HG03064 (cell line): ENCODE data around the gene MROH2A.
"Not testable (repeated sequence)": the region's sequence is repeated elsewhere in the genome, so short reads cannot be mapped to it uniquely, and the experiment has no call there.

Experiments
- ATAC-seq: cut with Tn5 transposase; IDR thresholded peaks from one replicate; pipeline ENCODE4 v1.9.1; 2021; ENCODE audit warnings: low read depth; ENCODE audit not compliant: unreplicated experiment

MROH2A gene, protein sequence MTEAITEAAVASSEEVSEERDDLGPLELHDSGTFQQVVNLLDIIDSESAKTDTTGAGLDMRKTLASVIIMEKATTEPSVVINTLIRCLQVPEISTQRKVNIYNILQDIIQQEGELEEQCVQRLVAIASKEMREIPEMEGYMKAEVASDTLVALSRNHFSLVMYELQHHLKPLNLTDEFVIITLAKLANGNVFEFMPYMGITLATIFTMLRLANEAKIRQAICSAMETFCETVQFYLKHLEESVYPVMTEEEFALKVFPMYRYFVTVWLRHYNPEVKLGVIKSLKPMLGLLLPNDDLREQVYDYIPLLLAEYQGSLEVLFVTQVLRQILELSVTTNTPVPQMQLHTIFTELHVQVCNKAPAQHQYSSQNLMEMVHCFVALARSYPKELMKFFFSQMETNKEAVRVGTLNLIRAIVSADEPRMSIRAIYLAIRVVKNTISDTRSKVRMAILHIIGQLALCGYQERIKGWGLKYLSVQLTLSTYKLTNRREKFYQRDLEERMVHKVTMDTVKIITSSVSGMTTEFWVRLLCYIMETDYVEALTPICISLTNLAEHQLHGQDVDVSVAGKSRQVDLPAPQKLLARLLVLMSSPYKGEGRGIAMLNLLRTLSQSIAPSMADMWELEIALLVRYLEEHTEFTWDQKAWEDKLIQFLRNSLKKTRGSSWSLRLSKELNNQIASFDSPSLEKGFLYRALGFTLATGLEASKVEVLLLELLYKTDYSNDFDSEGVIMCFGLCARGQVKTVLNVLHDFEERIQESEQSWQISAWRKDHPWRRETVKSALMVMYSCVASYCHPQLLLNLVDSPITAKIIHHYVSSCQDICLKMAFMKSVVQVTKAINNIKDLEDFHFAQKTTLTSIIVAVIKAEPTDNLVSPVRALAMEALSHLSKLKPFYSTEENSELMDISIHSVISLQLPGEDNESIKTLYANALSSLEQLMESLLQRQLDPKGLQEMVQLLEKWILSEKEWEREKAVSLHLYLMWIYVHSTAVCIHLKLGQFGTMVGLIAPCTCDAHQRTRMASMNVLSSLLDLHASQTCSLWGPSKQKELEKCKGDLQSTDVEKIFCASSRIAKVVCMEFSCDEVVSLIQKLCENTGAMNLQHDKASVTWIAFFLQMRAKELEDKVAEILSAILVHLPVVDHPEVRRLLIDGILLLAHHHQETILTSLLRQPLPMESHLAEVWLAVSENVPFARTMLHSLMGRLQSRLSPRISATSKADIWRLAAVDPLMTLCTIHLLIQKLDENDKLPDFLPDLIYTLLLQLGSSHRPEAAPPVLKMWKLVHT (N-terminal part only)

DNA sequence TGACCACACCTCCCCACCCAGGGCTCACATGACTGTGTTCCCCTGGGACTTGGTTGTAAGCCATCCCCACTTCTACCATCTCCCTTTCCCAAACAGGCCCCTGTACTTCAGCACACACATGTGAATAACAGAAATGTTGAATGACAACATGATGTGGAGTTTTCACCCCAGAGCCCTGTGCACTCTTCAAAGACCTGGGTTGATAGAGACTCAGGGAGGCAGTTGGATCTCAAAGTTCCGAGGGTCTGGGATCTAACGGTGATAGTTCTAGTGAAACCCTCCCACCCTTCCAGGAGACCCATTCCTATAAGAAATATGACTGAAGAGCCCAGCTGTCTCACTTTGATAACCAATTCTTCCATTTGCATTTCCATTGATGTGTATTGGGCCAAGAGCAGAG, at the start of gene MROH2A:
Gene MROH2A, plus strand, starts transcription at position 301 of the 400 bp plus-strand sequence. CDS start 1,029 bp downstream, outside the sequence.
- no peak for ATAC-seq

DNA sequence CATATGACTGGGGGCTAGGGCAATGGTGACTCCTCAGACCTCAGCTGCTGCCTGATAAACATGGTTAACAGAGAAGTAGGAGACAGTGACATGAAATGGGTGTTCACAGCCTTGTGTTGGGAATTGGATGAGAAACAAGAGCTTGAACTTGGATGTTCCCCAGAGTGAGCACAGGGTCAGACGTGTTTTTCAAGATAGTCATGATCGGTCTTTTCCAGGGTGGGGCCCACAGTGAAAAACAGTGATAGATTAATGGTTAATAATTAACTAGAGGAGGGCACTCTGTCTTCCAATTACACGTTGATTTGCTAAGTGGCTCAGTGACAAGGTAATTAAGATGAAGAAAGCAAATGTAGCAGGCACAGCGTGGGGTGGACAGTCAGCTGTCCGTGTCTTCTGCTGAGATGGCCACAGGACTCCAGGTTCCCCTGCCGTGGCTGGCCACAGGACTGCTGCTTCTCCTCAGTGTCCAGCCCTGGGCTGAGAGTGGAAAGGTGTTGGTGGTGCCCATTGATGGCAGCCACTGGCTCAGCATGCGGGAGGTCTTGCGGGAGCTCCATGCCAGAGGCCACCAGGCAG, 49.3 kb upstream of the MROH2A start, which contains the start of gene UGT1A3:
Gene UGT1A3, plus strand, starts transcription at position 320 of the 579 bp plus-strand sequence. Its CDS starts 85 bp downstream, at position 405.
- no peak for ATAC-seq

DNA sequence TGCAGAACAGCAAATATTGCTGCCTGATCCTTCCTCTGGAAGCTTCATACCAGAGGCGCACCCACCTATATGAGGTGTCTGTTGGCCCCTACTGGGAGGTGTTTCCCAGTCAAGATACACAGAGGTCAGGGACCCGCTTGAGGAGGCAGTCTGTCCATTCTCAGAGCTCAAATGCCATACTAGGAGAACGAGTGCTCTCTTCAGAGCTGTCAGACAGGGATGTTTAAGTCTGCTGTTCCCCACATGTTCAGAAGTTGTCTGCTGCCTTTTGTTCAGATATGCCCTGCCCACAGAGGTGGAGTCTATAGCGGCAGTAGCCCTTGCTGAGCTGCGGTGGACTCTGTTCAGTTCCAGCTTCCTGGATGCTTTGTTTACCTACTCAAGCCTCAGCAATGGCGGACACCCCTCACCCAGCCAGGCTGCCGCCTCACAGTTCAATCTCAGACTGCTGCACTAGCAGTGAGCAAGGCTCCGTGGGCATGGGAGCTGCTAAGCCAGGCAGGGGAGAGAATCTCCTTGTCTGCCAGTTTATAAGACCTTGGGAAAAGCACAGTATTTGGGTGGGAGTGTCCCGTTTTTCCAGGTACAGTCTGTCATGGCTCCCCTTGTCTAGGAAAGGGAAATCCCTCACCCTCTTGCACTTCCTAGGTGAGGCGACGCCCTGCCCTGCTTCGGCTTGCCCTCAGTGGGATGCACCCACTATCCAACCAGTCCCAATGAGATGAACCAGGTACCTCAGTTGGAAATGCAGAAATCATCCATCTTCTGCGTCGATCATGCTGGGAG, 41.1 kb upstream of the MROH2A start:
- not testable (repeated sequence) for ATAC-seq

DNA sequence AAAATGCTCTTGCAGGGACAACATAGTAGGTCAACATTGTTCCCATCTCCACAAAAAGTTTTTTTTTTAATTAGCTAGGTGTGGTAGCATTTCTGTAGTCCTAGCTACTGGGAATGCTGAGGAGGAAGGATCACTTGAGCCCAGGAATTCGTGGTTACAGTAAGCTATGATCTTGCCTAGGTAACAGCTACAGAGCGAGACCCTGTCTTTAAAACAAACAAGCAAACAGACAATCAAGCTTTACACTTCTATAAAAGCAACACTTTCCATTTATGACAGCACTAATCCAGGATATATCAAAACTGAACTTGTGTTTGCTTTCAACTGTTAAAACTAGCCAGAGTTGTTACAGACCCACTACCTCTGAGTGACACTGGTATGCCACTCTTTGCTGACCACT, 37.3 kb upstream of the MROH2A start:
- ATAC-seq: no peak

DNA sequence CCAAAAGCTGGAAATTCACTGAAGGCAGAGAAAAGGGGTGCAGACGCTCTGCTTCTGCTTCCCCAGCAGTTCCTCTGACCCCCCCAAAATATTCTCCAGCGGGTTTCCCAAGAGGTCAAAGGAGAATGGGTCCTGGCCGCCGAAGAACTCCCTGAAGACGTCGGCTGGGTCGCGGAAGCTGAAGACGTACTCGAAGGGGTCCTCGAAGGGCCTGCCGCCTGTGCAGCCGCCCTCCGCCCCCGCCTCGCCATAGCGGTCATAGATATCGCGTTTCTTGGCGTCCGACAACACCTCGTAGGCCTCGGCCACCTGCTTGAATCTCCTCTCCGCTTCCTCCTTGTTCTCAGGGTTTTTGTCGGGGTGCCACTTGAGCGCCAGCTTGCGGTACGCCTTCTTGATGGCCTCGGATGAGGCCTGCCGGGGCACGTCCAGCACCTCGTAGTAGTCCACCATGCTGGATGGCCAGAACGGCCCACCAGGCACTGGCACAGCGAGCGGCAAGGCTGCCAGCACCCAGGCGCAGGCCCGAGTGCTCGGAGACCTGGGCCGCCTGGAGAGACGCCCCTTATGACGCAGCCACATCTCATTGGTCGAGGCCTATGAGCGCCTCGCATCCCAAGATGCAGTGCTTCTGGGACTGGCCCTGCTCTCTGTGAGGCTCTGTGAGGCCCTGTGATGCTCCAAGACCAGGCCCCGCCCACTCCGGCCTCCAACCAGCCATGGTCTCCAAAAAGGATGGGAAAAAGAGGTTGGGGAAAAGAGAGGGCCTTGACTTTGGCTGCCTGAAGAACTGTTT, 34.5 kb upstream of the MROH2A start:
- no peak for ATAC-seq

DNA sequence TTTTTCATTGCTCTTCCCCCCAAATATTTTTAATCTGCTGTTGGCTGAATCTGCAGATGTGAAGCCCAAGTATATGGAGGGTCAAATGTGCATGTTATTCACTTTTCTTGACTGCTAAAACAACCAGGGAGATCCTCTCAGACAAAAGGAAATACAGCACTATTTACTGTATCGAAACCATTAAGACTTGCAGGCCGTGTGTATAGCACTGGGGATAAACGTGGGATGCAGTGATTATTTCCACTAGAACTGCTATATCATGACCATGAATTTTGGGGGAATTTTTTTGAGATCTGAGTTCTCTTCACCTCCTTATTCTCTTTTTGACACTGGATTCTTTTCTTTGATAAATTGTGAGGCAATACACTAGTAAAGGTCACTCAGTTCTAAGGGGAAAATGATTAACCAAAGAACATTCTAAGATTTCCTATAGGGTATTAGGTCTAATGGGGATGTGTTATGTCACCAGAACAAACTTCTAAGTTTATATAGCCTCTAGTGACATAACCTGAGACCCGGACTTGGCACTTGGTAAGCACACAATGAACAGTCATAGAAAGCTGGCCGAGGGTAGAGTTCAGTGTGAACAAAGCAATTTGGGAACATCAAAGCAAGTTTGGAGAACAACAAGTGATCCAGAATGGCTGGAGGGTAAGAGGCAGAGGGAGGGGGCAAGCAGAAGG, 32.9 kb upstream of the MROH2A start:
- ATAC-seq: no peak

DNA sequence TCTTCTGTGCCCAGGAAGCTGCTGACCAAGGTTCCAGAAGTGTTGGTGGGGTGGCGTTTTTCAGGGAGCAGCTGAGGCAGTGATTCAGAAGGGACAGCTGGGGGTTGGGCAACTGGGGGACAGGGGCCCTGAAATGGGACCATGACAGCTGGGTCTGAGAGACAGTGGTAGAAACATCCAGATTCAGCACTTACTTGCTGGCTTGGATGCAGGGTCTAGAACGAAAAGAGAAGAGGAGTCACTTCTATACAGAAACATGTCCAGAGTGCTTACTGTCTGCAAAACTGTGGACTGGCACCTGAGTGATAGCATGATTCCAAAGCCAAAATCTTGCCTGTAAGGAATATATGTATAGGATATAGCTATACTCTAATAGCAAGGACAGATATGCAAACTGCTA, 32.3 kb upstream of the MROH2A start:
- not testable (repeated sequence) for ATAC-seq

DNA sequence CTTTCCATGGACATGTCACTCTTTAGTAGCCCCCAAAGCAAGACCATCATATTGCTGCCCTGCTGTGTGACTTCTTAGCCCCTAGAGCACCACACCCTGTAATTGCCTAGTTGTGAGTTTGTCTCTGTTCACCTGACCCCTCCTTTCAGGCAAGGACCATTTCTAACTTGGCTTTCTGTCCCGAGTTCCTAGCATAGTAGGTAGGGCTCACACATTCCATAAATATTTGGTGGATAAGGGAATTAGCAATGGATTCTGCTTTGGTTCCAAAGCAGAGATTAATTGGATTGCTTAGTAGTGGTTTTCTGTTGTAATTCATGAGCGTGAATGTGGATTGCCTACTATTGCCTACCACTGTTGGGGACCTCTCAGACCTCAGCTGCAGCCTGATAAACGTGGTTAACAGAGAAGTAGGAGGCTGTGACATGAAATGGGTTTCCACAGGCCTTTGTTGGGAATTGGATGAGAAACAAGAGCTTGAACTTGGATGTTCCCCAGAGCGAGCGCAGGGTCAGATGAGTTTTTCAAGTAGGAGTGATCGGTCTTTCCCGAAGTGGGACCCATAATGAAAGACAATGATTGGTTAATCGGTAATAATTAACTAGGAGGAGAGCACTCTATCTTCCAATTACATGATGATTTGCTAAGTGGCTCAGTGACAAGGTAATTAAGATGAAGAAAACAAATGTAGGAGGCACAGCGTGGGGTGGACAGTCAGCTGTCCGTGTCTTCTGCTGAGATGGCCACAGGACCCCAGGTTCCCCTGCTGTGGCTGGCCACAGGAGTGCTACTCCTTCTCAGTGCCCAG, 31.5 kb upstream of the MROH2A start:
- ATAC-seq: no peak

DNA sequence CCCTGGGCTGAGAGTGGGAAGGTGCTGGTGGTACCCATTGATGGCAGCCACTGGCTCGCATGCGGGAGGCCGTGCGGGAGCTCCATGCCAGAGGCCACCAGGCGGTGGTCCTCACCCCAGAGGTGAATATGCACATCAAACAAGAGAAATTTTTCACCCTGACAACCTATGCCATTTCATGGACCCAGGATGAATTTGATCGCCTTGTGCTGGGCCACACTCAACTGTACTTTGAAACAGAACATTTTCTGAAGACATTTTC, 30.9 kb upstream of the MROH2A start:
- ATAC-seq: no peak

DNA sequence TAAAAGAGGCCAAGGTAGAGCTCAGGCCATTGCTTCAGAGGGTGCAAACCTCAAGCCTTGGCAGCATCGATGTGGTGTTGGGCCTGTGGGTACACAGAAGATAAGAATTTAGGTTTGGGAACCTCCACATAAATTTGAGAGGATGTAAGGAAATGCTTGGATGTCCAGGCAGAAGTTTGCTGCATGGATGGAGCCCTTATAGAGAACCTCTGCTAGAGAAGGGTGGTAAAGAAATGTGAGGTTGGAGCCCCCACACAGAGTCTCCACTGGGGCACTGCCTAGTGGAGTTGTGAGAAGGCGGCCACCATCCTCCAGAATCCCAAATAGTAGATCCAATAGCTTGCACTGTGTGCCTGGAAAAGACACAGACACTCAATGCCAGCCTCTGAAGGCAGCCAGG, 27.4 kb upstream of the MROH2A start:
- not testable (repeated sequence) for ATAC-seq

DNA sequence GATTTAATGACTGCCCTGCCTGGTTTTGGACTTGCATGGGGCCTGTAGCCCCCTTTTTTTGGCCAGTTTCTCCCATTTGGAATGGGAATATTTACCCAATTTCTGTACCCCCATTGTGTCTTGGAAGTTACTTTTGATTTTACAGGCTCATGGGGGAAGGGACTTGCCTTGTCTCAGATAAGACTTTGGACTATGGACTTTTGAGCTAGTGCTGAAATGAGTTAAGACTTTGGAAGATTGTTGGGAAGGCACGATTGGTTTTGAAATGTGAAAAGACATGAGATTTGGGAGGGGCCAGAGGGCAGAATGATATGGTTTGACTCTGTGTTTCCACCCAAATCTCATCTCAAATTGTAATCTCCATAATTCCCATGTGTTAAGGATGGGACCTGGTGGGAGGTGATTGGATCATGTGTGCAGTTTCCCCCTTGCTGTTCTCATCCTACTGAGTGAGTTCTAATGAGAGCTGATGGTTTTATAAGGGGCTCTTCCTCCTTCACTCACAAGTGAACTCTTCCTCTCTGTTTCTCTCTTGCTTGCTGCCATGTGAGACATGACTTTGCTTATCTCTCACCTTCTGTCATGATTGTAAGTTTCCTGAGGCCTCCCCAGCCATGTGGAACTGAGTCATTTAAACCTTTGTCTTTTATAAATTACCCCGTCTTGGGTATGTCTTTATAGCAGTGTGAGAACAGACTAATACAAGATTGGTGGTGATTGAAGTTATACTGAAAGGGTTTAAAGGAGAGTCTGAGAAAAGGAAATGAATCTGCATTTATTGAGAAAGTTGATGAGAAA, 26.7 kb upstream of the MROH2A start:
- ATAC-seq: not testable (repeated sequence)

DNA sequence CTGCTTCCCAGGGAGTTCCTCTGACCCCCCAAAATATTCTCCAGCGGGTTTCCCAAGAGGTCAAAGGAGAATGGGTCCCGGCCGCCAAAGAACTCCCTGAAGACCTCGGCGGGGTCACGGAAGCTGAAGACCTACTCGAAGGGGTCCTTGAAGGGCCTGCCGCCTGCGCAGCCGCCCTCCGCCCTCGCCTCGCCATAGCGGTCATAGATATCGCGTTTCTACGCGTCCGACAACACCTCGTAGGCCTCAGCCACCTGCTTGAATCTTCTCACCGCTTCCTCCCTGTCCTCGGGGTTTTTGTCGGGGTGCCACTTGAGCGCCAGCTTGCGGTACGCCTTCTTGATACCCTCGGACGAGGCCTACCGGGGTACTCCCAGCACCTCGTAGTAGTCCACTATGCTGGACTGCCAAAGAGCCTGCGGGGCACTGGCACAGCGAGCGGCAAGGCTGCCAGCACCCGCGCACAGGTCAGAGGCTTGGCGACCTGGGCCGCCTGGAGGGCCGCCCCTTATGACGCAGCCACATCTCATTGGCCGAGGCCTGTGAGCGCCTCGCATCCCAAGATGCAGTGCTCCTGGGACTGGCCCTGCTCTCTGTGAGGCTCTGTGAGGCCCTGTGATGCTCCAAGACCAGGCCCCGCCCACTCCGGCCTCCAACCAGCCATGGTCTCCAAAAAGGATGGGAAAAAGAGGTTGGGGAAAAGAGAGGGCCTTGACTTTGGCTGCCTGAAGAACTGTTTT, 23.1 kb upstream of the MROH2A start:
- ATAC-seq: no peak

DNA sequence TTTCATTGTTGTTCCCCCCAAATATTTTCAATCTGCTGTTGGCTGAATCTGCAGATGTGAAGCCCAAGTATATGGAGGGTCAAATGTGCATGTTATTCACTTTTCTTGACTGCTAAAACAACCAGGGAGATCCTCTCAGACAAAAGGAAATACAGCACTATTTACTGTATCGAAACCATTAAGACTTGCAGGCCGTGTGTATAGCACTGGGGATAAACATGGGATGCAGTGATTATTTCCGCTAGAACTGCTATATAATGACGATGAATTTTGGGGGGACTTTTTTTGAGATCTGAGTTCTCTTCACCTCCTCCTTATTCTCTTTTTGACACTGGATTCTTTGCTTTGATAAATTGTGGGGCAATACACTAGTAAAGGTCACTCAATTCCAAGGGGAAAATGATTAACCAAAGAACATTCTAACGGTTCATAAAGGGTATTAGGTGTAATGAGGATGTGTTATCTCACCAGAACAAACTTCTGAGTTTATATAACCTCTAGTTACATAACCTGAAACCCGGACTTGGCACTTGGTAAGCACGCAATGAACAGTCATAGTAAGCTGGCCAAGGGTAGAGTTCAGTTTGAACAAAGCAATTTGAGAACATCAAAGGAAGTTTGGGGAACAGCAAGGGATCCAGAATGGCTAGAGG, 21.6 kb upstream of the MROH2A start:
- no peak for ATAC-seq

DNA sequence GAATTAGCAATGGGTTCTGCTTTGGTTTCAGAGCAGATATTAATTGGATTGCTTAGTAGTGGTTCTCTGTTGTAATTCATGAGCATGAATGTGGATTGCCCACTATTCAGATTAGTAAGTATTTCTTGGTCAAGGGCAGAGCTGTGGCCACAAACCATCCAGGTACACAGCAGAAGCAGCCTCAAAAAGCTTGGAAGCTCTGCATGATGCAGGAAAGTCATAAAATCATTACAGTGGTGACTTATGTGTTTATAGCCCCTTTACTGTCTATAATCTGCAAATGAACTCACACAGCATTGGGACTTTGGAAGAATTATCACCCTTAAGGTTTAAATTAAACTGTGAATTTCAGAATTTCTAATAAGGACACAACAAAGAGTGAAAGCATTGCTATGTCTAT, 20.0 kb upstream of the MROH2A start:
- ATAC-seq: no peak

DNA sequence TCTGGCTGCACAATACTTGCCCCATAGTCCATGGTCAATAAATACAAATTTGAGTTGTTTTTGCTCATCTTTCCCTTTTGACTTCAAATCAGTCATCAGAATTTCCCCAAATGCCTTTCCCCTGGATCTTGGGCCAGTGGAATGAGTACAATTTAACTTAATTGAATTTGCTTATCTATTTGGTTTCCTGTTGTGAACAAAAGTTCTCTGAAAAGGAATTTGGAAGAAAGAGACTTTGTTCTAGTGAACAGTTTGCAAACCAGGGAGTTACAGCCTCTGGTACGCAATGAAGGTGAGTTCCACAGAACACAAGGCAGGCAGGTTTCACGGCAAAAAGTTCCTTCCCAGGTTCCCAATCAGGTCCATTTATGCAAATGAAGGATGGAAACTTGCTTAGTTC, 19.3 kb upstream of the MROH2A start:
- ATAC-seq: no peak

DNA sequence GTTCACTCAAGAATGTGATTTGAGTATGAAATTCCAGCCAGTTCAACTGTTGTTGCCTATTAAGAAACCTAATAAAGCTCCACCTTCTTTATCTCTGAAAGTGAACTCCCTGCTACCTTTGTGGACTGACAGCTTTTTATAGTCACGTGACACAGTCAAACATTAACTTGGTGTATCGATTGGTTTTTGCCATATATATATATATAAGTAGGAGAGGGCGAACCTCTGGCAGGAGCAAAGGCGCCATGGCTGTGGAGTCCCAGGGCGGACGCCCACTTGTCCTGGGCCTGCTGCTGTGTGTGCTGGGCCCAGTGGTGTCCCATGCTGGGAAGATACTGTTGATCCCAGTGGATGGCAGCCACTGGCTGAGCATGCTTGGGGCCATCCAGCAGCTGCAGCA, 18.1 kb upstream of the MROH2A start, which contains the start of gene UGT1A1:
Gene UGT1A1, plus strand, starts transcription at position 228 of the 400 bp plus-strand sequence. Its CDS starts 18 bp downstream, at position 246.
- ATAC-seq: no peak
